Measurements from ENCODE around the gene TRIM42.

The TRIM42 gene

DNA sequence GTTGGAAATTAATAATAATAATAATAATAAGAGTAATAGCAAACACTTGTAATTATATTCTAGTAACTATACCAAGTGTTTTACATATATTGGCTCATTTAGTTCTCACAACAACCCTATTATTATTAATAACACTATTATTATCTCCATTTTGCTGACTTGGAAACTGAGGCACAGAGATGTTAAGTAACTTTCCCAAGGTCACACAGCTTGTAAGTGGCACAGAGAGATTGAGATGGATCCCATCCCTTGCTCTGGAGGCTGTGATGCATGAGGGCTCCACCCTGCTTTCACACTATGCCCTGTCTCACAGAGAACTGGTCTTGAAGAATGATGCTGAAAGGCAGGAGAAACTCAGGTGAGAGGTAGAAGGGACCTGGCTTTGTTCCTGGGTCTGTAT is 31.9 kb downstream of the TRIM42 start:
- Histone ChIP-seq H3K4me3 (replicated peaks; ENCODE audit: insufficient read depth, low read length) (no peak overlapping the region), H3K27ac (replicated peaks) (no peak overlapping the region), H3K27me3 (ENCODE audit: insufficient read depth, poor library complexity, severe bottlenecking) (peaks cover 3% of the 10 kb centered on the region)
- TF ChIP-seq SPI1 (IDR thresholded peaks at IDR 0.05; ENCODE audit: borderline replicate concordance, low read depth), result no peak
- TF ChIP-seq POLR2AphosphoS5 (IDR thresholded peaks at IDR 0.05; ENCODE audit: low read depth), result no peak
- TF ChIP-seq GABPA (IDR thresholded peaks at IDR 0.05; ENCODE audit: low read depth), result no peak
- TF ChIP-seq, protein P1, sequence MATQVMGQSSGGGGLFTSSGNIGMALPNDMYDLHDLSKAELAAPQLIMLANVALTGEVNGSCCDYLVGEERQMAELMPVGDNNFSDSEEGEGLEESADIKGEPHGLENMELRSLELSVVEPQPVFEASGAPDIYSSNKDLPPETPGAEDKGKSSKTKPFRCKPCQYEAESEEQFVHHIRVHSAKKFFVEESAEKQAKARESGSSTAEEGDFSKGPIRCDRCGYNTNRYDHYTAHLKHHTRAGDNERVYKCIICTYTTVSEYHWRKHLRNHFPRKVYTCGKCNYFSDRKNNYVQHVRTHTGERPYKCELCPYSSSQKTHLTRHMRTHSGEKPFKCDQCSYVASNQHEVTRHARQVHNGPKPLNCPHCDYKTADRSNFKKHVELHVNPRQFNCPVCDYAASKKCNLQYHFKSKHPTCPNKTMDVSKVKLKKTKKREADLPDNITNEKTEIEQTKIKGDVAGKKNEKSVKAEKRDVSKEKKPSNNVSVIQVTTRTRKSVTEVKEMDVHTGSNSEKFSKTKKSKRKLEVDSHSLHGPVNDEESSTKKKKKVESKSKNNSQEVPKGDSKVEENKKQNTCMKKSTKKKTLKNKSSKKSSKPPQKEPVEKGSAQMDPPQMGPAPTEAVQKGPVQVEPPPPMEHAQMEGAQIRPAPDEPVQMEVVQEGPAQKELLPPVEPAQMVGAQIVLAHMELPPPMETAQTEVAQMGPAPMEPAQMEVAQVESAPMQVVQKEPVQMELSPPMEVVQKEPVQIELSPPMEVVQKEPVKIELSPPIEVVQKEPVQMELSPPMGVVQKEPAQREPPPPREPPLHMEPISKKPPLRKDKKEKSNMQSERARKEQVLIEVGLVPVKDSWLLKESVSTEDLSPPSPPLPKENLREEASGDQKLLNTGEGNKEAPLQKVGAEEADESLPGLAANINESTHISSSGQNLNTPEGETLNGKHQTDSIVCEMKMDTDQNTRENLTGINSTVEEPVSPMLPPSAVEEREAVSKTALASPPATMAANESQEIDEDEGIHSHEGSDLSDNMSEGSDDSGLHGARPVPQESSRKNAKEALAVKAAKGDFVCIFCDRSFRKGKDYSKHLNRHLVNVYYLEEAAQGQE (IDR thresholded peaks at IDR 0.05; ENCODE audit: insufficient replicate concordance, low read depth), result no peak
- TF ChIP-seq CTCF (IDR thresholded peaks at IDR 0.05; ENCODE audit: insufficient read depth, low read length), result no peak
- no peak for DNase-seq (ENCODE audit: low read depth in 1 of 2, low spot score in 1 of 2)

- H3K4me3 ChIP-seq (replicated peaks; ENCODE audit: insufficient read depth, low read length), result no peak overlapping the region
Observed at GRCh38 chr3:140710711-140711389, 33.0 kb downstream of the TRIM42 start.

GRCh38 chr3:140711390-140712035 is 33.6 kb downstream of the TRIM42 start:
- H3K27ac ChIP-seq (replicated peaks), result no peak overlapping the region
- no peak for DNase-seq (ENCODE audit: low read depth in 1 of 2, low spot score in 1 of 2)

More at GRCh38 chr3:140710711-140711389, 33.0 kb downstream of the TRIM42 start:
- peaks cover 3% of the 10 kb centered on the region for H3K27me3 ChIP-seq (ENCODE audit: insufficient read depth, poor library complexity, severe bottlenecking)
- no peak overlapping the region for H3K27ac ChIP-seq (replicated peaks)
- TF ChIP-seq GABPA (IDR thresholded peaks at IDR 0.05; ENCODE audit: low read depth) (no peak), CTCF (IDR thresholded peaks at IDR 0.05; ENCODE audit: insufficient read depth, low read length) (no peak), POLR2AphosphoS5 (IDR thresholded peaks at IDR 0.05; ENCODE audit: low read depth) (no peak), SPI1 (IDR thresholded peaks at IDR 0.05; ENCODE audit: borderline replicate concordance, low read depth) (no peak)
- TF ChIP-seq, protein P1 (IDR thresholded peaks at IDR 0.05; ENCODE audit: insufficient replicate concordance, low read depth), result no peak
- no peak for DNase-seq (ENCODE audit: low read depth in 1 of 2, low spot score in 1 of 2)

More at GRCh38 chr3:140711390-140712035, 33.6 kb downstream of the TRIM42 start:
- peaks cover 3% of the 10 kb centered on the region for H3K27me3 ChIP-seq (ENCODE audit: insufficient read depth, poor library complexity, severe bottlenecking)
- TF ChIP-seq, protein P1 (IDR thresholded peaks at IDR 0.05; ENCODE audit: insufficient replicate concordance, low read depth), result no peak
- TF ChIP-seq GABPA (IDR thresholded peaks at IDR 0.05; ENCODE audit: low read depth) (no peak), POLR2AphosphoS5 (IDR thresholded peaks at IDR 0.05; ENCODE audit: low read depth) (no peak), SPI1 (IDR thresholded peaks at IDR 0.05; ENCODE audit: borderline replicate concordance, low read depth) (no peak), CTCF (IDR thresholded peaks at IDR 0.05; ENCODE audit: insufficient read depth, low read length) (no peak)
- H3K4me3 ChIP-seq (replicated peaks; ENCODE audit: insufficient read depth, low read length), result no peak overlapping the region
